ENCODE measurements around the gene MYL5.
"Not testable (repeated sequence)": the region's sequence is repeated elsewhere in the genome, so short reads cannot be mapped to it uniquely, and the experiment has no call there.

The MYL5 gene

DNA sequence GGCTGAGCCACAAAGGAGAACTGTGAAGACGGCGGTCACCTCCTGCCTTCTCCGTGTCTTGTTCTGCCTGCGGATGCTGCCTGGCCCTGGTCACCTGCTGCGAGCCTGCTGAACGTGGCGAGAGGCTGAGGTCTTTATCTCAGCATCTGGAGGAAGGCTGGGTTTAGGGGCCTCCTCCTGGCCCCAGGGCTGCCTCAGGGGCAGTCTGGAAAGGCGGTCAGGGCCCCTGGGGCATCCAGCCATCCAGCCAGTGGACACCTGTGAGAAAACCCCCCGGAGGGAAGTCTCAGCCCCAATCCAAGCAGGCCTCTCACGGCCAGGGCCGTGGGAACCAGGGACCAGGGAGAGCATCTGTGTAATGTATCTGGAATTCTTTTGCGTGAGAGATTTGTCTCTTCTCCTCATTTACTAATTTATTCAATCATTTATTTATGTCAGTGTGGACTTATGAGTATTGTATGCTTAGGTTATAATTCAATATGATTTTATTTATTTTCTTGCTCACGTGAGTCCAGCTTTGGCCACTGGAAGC is 37.6 kb upstream of the MYL5 start:
- DNase-seq: no peak

- DNase-seq: no peak
Observed at GRCh38 chr4:637536-638280, 36.6 kb upstream of the MYL5 start.

- DNase-seq: not testable (repeated sequence)
Observed at GRCh38 chr4:642366-642765, 32.0 kb upstream of the MYL5 start.

DNA sequence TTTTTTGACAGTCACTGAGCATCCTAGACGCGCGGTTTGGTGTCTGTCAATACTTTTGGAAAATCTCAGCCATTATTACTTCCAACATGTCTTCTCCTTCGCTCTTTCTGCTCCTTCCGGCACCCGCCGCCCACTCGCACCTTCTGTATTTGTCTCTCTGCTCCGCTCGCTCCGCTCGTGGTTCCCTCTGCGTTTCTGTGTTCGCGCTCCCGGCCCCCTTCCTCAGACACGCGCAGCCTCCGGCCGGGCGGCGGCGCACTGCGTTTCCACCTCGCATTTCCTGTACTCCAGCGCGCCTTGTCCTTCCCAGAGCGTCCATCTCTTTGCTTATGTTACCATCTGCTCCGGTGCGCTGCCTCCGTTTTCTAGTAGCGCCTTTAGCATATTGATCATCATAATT is 27.9 kb upstream of the MYL5 start:
- DNase-seq: no peak

DNA sequence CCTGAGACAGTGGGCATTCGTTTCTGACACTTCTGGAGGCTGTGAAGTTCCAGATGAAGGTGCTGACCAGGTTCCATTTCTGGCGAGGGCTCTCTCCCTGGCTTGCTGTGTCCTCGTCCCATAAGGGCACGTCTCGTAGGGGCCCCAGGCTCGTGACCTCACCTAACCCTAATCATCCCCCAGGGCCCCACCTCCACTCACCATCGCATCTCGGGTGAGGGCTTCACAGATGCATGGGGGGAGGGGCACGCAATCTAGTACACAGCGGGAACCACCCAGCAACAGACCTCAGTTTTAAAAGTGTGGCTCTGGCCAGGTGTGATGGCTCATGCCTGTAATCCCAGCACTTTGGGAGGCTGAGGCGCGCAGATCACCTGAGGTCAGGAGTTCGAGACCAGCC is 26.9 kb upstream of the MYL5 start:
- no peak for DNase-seq

GRCh38 chr4:648579-649292 is 25.6 kb upstream of the MYL5 start:
- no peak for DNase-seq

- no peak for DNase-seq
Observed at GRCh38 chr4:649293-649625, 25.1 kb upstream of the MYL5 start.

DNA sequence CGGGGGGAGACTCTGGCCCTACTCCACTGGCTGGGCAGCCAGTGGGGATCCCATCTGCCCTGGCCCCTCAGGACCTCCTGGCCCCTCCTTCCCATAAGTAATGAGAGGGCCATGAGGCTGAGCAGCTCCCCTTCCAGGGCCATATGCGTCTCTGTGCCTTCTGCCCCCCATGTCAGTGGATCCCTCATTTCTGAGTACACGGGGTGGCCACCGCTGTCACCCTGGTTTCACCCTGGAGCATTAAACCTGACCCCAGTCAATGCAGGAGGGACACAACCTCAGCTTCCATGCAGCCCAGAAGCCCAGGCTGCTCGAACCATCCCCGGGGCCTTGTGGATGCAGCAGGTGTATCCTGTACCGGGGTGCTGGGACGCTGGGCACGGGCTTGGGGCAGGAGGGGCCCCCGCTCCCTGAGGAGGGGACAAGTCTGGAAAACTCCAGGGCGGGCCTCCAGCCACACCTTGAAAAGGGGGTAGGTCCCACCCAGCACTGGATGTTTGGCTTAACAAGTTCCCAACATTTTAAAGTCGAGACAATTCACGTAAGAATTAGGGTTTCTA is 24.5 kb upstream of the MYL5 start:
- no peak for DNase-seq

DNA sequence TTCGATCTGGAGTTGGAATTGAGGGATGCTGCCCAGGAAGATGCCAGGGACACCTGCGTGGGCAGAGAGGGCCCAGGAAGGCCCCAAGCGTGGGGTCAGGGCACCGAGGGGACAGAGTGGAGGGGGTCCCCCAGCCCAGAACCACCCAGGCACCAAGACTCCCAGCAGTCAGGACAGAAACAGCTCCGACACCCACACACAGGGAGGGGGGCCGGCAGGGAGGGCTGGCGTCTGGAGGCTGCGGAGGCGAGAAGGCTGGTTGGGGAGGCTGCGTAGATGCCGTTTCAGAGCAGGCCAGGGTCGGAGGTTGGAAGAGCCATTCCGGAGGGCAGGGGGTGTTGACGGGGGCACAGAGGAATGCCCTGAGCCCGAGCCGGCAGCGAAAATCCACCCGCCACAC is 23.9 kb upstream of the MYL5 start:
- no peak for DNase-seq

GRCh38 chr4:650951-651883 is 23.1 kb upstream of the MYL5 start:
- DNase-seq: no peak

GRCh38 chr4:651884-652642 is 22.3 kb upstream of the MYL5 start:
- DNase-seq: no peak

GRCh38 chr4:653080-653821 is 21.1 kb upstream of the MYL5 start:
- DNase-seq: no peak

GRCh38 chr4:653831-654502 is 20.4 kb upstream of the MYL5 start:
- DNase-seq: no peak

- DNase-seq: no peak
Observed at GRCh38 chr4:654503-654845, 19.9 kb upstream of the MYL5 start.

- DNase-seq: no peak
Observed at GRCh38 chr4:654871-655463, 19.4 kb upstream of the MYL5 start.

- DNase-seq: no peak
Observed at GRCh38 chr4:655464-656151, 18.7 kb upstream of the MYL5 start.

- no peak for DNase-seq
Observed at GRCh38 chr4:656436-657337, 17.7 kb upstream of the MYL5 start.

- no peak for DNase-seq
Observed at GRCh38 chr4:657338-657833, 17.0 kb upstream of the MYL5 start.
